Stimulated activated CD8-positive, alpha-beta memory T cell treated with anti-CD3 and anti-CD28 coated beads, Interleukin-2, amount 100 ng/mL, for 48 hours (primary cell): Measurements from ENCODE around the gene LSM14B.

Experiments
- DNase-seq, 2 donors: peaks; one replicate each; pipeline ENCODE4 v3.0.0-alpha.2; 2020; ENCODE audit warnings: low read depth in 2 of 2

Gene LSM14B

GRCh38 chr20:62183426-62184142, 61.3 kb downstream of the LSM14B start:
- DNase-seq: no peak
